OCI-LY1 (cell line): ENCODE results near the gene BCO2.

Source experiments
- EZH2 ChIP-seq: fragments of 200-600 bp; sonication (generic), shearing (Covaris generic); IDR thresholded peaks from 2 replicates; pipeline ENCODE4 v1.8.0; 2017; ENCODE audit warnings: borderline replicate concordance, mixed run types, mild to moderate bottlenecking, antibody characterized with exemption, low read length, moderate library complexity, mixed read lengths
- TF ChIP-seq, protein P1 (sequence below): fragments of 200-600 bp; sonication (generic), shearing (Covaris generic); IDR thresholded peaks from 2 replicates; pipeline ENCODE4 v1.5.1; 2017; ENCODE audit warnings: mild to moderate bottlenecking, antibody characterized with exemption, low read length, moderate library complexity, mixed read lengths

DNA sequence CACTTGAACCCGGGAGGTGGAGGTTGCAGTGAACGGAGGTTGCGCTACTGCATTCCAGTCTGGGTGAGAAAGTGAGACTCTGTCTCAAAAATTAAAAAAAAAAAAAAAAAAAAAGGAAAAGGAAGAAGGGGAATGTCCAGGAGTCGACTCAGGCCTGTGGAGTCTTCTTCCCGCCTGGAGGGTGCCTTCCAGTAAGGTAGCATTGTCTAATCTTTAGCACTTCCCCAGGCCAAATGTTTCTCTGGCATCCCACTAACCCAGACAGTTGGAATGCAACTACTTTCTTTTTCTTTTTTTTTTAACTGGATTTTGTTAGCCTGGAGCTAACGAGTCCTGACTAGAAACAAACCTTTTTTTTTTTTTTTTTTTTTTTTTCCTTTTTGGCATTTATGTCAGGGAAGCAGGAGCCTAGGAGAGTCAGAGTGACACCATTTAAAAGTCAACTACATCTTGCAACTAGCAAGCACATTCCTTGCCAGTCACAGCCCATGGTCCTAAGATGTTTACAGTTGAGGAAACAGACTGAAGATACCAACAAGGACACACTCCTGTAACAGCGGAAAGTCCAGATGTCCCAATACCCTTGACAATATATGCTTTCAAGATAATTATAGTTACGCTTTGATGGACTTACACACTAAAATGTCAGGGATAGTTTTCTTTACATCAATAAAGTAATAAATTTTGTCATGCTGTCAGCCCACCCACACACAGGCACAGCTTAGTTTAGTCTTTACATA is 74.7 kb downstream of the BCO2 start:
- TF ChIP-seq, protein P1, sequence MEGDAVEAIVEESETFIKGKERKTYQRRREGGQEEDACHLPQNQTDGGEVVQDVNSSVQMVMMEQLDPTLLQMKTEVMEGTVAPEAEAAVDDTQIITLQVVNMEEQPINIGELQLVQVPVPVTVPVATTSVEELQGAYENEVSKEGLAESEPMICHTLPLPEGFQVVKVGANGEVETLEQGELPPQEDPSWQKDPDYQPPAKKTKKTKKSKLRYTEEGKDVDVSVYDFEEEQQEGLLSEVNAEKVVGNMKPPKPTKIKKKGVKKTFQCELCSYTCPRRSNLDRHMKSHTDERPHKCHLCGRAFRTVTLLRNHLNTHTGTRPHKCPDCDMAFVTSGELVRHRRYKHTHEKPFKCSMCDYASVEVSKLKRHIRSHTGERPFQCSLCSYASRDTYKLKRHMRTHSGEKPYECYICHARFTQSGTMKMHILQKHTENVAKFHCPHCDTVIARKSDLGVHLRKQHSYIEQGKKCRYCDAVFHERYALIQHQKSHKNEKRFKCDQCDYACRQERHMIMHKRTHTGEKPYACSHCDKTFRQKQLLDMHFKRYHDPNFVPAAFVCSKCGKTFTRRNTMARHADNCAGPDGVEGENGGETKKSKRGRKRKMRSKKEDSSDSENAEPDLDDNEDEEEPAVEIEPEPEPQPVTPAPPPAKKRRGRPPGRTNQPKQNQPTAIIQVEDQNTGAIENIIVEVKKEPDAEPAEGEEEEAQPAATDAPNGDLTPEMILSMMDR = no peak
- TF ChIP-seq EZH2 = no peak
